NB4 (cell line): ENCODE results near the gene GABBR2.

Experiments
- POLR2A ChIP-seq: IDR thresholded peaks from 2 replicates; pipeline ENCODE4 v1.6.1; 2011; ENCODE audit warnings: mild to moderate bottlenecking; ENCODE audit not compliant: insufficient read length; ENCODE audit errors: extremely low read depth
- TF ChIP-seq, protein P1 (sequence below): IDR thresholded peaks from one replicate; pipeline ENCODE4 v1.5.1; 2012; ENCODE audit warnings: low read depth, low read length

DNA sequence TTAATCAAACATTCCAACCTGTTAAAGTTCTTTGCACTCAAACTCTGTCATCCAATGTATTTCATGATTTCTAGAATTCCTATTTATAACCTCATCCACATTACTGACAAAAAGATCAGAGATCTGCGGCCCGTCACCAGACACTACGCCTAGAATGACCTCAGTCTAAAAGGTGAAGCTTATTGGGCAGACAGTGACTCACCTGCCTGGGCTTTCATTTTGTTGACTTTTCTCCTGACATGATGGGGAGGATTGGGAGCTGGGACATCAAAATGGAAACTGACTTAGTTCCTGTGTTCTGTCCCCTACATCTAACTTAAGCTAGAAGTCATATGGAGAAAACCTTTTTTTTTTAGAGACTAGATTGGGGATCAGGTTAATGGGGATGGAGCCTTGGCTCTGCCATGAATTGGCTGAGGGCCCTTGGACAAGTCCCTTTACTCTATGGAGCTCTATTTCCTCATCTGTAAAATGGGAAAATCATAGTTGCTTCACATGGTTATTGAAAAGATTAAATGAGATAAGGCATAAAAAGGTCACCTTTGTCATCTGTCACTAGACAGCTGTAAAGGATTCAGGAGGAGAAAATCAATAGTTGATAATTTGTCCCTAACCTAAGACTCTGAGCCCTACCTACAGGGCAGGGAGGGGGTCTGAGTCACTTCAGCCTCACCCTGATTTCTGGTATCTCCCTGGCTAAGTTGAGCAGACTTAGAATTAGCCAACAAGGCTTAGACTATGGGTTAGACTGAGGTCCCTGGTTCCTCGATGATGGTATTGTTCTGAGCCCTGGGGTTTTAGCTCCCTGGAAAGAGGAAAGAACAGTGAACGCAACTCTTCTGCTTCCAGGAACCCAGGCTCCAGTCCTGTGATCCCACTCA lies 228.5 kb downstream of the GABBR2 start:
- no peak for TF ChIP-seq POLR2A
- TF ChIP-seq, protein P1, sequence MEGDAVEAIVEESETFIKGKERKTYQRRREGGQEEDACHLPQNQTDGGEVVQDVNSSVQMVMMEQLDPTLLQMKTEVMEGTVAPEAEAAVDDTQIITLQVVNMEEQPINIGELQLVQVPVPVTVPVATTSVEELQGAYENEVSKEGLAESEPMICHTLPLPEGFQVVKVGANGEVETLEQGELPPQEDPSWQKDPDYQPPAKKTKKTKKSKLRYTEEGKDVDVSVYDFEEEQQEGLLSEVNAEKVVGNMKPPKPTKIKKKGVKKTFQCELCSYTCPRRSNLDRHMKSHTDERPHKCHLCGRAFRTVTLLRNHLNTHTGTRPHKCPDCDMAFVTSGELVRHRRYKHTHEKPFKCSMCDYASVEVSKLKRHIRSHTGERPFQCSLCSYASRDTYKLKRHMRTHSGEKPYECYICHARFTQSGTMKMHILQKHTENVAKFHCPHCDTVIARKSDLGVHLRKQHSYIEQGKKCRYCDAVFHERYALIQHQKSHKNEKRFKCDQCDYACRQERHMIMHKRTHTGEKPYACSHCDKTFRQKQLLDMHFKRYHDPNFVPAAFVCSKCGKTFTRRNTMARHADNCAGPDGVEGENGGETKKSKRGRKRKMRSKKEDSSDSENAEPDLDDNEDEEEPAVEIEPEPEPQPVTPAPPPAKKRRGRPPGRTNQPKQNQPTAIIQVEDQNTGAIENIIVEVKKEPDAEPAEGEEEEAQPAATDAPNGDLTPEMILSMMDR, result no peak
